Ovary (tissue), 3 donors: ENCODE data around the gene KCNJ16.

Experiments
- CTCF ChIP-seq, 3 donors: fragments of 450-650 bp in 2 of 3; fragments of 200-600 bp in 1 of 3; IDR thresholded peaks; one replicate each; pipeline versions ENCODE4 v1.5.1 to v1.8.0; 2016 to 2022; ENCODE audit warnings: antibody characterized with exemption in 3 of 3, mild to moderate bottlenecking in 1 of 3
- EP300 ChIP-seq: sonication (generic); formaldehyde crosslinking; IDR thresholded peaks from one replicate; pipeline ENCODE4 v1.6.1; 2017; ENCODE audit warnings: antibody characterized with exemption
- POLR2A ChIP-seq: fragments of 450-650 bp; IDR thresholded peaks from one replicate; pipeline ENCODE4 v1.6.1; 2017; ENCODE audit warnings: antibody characterized with exemption, mild to moderate bottlenecking, moderate library complexity
- donor health status: DM: no; HTN: no; CAD: no.

- TF ChIP-seq CTCF (IDR thresholded peaks at IDR 0.05) (no peak), POLR2A (no peak), EP300 (no peak)
Measured at GRCh38 chr17:70081885-70082284, 6.9 kb downstream of the KCNJ16 start.
